AG09309 (cell line): ENCODE results near the gene TRAF5.

Experiments
- DNase-seq: peaks from one replicate; pipeline ENCODE4 v3.0.0-alpha.2; 2010; ENCODE audit warnings: low read depth
- H3K4me3 ChIP-seq: 2 replicates; pipeline ENCODE4 v1.5.1; 2011; ENCODE audit warnings: mild to moderate bottlenecking, low read depth, low read length, moderate library complexity; ENCODE audit not compliant: control insufficient read depth
- TF ChIP-seq, protein P1 (sequence below): IDR thresholded peaks from 2 replicates; pipeline ENCODE4 v1.5.1; 2011; ENCODE audit warnings: mild to moderate bottlenecking, low read depth, low read length, inconsistent platforms; ENCODE audit not compliant: insufficient read depth, control insufficient read depth; ENCODE audit errors: missing control alignments

TRAF5 gene

DNA sequence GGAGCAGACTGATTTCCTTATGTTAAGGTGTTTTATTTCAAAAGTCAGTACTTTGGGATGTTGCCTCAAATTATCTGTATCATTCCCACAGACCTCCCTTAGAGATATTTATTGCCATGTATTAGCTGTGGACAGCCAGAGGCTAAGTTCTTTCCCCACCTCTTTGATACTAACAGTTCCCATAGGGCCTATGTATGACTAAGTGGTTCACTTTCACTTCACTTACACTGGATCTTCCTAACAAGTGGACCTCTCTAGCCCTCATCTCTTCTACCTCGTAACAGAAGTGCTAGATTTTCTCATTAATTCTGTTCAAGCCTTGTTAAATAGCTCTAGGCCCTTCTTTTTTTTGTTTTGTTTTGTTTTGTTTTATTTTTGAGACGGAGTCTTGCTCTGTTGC is 6.2 kb downstream of the TRAF5 start:
- DNase-seq, result no peak
- TF ChIP-seq, protein P1, sequence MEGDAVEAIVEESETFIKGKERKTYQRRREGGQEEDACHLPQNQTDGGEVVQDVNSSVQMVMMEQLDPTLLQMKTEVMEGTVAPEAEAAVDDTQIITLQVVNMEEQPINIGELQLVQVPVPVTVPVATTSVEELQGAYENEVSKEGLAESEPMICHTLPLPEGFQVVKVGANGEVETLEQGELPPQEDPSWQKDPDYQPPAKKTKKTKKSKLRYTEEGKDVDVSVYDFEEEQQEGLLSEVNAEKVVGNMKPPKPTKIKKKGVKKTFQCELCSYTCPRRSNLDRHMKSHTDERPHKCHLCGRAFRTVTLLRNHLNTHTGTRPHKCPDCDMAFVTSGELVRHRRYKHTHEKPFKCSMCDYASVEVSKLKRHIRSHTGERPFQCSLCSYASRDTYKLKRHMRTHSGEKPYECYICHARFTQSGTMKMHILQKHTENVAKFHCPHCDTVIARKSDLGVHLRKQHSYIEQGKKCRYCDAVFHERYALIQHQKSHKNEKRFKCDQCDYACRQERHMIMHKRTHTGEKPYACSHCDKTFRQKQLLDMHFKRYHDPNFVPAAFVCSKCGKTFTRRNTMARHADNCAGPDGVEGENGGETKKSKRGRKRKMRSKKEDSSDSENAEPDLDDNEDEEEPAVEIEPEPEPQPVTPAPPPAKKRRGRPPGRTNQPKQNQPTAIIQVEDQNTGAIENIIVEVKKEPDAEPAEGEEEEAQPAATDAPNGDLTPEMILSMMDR, result no peak
- H3K4me3 ChIP-seq, result no peak overlapping the region

DNA sequence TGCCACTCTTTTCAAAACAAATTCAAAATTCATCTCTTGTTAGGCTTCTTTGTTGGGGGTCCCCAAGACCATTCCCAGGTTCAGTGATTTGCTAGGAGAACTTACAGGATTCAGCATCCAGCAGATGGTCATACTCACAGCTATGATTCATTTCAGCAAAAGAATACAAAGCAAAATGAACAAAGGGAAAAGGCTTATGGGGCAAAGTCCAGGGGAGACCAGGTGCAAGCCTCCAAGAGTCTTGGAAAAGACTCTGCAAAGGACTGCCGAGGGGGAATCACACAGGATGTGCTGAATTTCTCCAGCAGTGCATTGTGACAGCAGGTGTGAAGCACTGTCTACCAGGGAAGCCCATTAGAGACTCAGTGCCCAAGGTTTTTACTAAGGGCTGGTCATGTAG is 7.3 kb downstream of the TRAF5 start:
- H3K4me3 ChIP-seq, result no peak overlapping the region
- TF ChIP-seq, protein P1, result no peak

DNA sequence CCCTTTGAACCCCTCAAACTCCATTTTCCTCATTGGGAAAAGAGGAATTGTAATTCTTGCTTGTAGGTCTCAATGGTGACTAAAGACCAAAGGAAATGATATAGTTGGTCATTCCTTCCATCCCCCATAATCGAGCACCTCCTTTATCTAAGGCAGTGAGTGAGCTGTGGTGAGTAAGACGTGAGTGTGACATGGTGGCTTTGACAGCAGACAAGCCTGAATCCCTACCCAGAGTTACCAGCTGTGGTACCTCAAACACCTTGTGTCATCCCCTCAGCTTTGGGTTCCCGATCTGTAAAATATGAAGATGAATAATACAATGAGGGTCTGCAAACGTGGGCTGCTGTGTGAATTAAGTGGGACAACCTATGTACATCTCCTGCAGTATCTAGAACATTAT is 8.4 kb downstream of the TRAF5 start:
- DNase-seq, result no peak
- TF ChIP-seq, protein P1, result no peak
- H3K4me3 ChIP-seq, result no peak overlapping the region

More for the DNA sequence above, 7.3 kb downstream of the TRAF5 start:
- DNase-seq, result no peak

DNA sequence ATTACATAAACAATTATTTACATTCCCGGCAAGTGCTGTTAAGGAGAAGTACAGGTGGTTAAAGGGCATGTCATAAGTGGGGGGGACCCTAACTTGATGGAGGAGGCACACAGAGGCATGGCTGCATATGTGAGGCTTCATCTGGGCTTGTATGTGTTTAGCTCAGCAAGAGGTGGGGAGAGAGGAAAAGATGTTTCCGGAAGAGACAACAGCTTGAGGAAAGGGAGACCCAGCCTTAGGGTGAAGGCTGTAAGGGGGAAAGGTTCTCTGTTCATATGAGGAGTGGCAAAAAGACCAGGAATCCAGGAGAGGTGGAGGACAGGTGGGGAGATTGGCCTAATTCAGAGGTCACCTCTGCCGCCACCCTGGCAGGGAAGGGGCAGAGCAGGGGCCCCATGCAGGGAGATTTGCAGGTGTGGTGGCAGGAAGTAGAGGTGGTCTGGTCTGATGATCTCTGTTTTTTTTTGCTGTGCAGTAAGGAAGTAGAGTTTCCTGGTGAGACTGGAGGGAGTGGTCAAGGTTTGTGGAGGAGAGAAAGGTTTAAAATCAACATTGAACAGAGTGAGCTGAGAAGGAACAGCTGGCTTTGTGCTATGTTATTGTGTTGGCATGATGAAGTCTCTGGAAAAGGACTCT is 9.0 kb downstream of the TRAF5 start:
- no peak for DNase-seq
- H3K4me3 ChIP-seq, result no peak overlapping the region

DNA sequence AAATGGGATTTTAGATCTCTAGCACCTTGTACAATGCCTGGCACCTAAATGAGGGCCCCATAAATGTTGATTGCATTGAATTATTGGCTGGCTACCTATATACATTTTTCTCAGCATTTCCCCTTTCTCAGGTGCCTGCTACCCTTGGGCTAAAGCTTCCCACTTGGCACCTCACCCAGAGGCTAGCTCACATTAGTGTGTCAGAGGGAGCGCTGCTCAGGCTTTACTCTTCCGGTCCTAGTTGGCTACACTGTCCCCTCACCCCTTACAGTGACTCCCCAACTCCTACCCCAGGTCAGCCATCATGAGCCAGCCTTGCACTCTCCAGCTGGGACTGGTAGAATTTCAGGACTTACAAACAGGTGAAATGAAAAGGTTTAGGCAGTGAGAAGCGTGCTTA is 9.5 kb downstream of the TRAF5 start:
- TF ChIP-seq, protein P1, result no peak
- no peak overlapping the region for H3K4me3 ChIP-seq
- DNase-seq, result no peak

More for the DNA sequence above, 9.0 kb downstream of the TRAF5 start:
- TF ChIP-seq, protein P1, result no peak

DNA sequence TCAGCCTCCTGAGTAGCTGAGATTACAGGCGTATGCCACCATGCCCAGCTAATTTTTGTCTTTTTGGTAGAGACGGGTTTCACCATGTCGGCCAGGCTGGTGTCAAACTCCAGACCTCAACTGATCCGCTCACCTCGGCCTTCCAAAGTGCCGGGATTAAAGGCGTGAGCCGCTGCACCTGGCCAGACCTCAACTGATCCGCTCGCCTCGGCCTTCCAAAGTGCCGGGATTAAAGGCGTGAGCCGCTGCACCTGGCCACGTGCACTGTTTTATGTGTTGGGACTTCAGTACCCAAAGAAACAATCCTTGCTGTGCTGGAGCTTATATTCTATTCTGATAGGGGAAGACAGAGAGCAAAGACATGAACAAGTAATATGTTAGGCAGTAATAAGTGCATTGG is 10.1 kb downstream of the TRAF5 start:
- no peak for DNase-seq
- no peak overlapping the region for H3K4me3 ChIP-seq
- TF ChIP-seq, protein P1, result no peak

DNA sequence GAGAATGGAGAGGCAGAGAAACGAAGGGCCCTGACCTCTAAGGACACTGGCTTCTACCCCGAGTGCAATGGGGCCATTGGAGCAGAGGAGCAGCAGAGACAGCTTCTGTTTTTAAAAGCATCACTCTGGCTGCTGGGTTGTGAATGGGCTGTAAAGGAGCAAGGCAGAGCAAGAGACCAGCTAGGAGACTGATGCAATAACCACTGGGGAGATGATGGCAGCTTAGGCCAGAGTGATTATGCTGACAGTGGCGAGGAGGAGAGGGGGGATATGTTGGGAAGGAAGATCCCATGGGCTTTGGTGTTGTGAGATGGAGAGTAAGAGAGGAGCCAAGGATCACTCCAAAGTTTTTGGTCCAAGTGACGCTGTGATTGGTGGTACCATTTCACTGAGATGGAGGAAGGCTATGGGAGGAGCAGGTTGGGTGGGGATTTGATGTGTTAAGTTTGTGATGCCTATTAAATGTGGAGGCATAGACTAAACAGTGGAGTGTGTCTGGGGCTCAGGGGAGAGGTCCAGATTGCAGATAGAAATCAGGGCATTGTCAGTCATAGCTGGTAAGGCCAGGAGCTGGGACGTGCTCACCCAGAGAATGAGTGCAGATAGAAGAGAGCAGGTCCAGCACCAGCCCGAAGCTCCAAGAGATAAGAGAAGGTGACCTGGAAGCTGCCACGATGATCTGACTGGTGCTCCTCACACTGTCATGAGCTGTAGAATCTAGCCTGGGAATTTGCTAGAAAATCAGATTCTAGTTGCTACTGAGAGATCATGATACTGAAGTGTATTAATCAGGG is 11.0 kb downstream of the TRAF5 start:
- TF ChIP-seq, protein P1, result no peak
- DNase-seq, result no peak
- no peak overlapping the region for H3K4me3 ChIP-seq
